GM21786 (cell line): ENCODE measurements around the gene GBX1.
A peak's percentile ranks its signal among the peaks of the same experiment; 100 is the strongest.

ENCODE experiments used
- ATAC-seq: cut with Tn5 transposase; IDR thresholded peaks from one replicate; pipeline ENCODE4 v1.9.1; 2021; ENCODE audit not compliant: unreplicated experiment

Gene GBX1

DNA sequence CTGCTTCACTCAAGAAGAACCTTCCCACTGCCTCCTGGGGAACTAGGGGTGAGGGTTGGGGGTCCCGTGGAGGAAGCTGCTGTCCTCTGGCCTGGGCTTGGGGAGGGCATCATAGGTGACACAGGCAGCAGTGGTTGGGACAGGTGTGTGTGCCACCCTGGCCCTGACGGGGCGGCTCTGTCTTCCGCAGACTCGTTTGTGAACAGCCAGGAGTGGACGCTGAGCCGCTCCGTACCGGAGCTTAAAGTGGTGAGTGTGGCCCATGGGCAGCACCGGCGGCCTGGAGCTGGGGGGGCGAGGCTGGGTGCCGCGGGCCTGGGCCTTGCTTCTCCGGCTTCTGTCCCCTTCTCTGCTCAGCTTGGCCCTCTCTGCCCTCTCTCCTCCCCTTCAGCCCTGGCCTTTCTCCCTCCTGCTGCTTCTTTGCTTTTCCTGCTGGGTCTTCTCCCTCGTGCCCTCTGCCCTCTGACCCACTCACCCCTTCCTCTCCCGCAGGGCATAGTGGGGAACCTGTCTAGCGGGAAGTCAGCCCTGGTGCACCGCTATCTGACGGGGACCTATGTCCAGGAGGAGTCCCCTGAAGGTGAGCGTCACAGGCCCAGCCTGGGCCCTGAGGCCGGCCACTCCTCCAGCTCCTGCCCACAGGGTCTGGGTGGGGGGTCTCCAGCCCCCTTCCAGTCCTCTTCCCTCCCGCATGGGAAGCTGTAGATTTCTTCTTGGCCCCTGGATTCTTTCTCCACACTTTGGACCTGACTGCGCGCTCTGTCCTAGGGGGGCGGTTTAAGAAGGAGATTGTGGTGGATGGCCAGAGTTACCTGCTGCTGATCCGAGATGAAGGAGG, 50.7 kb downstream of the GBX1 start:
- no peak for ATAC-seq

- ATAC-seq: no peak
Observed at GRCh38 chr7:151115836-151116418, 51.6 kb downstream of the GBX1 start.

DNA sequence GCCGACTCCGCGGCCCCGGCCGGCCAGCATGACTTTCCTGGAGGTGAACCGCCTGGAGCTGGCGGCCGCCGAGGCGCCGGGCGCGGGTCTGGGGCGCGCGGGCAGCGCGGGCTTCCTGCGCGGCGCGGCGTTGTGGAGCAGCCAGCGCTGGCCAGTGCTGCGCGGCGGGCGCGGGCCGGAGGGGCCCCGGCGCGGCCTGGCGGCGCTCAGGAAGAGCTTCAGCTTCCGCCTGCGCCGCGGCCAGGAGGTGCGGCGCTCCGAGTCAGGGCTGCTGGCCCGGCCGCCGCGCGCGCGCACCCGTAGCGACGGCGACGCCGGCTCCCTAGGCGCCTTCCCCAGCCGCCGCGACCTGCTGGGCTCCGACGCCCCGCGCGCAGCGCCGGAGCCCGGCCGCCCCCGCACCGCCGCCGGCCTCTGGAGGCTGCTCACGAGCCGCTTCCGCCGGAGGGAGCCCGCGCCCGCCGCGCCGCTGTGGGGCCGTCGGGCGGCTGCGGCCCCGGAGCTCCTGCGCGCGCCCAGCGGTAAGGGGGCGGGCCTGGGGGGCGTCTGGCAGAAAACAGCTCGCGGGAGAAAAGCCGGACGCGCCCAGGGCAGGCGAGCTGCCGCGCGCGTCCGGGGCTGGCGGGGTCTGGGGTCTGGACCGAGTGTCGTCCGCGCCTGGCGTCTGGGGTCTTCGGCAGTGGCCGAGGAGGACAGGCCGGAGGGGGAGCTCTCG, 52.2 kb downstream of the GBX1 start:
- ATAC-seq: no peak

GRCh38 chr7:151114151-151115090, 53.1 kb downstream of the GBX1 start:
- no peak for ATAC-seq

GRCh38 chr7:151113344-151114150, 53.9 kb downstream of the GBX1 start:
- ATAC-seq: no peak

DNA sequence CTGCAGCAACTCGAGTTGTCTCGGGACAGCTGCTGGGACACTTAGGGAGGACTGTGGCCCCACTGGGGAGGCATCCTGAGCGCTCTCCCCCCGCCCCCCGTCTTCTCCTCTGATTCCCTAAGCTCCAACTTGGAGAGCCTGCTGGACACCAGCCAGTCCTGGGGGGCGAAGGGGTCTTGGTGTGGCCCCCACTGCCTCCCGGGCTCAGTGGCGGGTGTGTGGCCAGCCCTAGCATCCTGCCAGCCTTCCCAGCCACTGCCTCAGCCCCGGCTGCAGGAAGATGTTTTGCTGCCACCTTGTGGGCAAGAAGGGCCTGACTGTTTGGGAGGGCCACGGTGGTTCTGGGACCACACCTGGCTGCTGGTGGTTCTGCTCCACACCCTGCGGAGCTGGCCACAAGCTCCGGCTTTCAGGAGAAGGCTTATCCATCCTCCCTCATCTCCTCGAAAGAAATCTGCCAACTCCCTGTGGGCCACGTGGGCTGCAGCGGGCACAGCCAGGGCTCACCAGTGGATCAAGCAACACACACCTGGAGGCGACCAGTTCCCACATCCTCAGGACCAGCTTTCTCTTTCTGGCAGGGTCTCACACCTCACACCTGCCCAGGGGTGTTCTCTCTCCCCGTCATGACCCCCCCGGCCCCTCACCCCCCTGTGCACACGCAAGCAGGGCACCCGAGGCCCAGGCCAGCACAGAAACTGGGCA, 56.4 kb downstream of the GBX1 start:
- ATAC-seq: peak; percentile 91

DNA sequence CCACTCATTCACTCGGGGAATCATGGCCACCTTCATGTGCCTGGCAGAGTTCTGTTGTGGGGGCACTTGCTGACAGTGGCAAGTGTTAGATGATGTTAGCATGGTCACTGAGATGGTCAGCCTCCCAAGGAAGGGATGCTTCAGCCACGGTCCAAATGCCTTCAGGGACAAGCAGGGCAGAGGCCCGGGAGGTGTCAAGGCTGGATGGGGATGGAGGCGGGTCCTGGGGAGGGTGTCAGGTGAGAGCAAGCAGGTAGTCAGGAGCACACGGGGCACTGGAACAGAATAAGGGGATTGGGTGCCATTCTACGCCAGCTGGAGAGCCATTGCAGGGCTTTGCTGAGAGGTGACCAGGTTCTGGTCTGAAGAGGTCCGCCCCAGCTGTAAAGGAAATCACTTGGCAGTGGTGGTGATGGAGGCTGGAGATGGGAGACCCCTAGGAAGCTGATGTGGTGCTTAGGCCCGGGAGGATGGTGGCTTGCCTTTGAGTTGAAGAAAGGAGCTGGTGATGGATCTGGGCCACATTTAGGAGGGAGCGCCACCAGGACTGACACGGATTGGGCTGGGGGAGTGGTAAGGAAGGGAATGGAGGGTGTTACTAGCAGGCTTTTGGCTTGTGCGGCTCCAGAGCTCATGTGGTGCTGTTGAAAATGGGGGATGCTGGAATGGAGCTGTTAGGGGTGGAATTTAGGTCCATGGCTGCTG, 57.1 kb downstream of the GBX1 start:
- no peak for ATAC-seq

- no peak for ATAC-seq
Observed at GRCh38 chr7:151109094-151110048, 58.1 kb downstream of the GBX1 start.

DNA sequence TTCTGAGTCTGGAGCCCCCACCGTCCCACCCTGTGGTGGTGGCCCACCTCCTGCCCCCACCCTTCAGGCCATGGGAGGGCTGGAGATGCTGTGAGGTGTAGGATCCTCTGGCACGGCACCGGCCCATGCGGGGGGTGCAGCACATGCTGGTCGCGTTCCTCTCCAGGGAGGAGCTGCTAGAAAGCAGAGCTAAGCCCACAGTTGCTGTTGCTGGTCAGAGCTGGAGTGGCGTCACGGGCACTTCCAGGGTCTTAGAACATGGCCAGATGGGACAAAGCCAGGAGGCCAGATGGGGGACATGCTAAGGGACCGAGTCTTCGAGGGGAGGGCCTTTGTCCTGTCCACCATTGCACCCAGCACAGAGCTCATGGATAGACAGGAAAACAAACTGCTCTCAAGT, 59.6 kb downstream of the GBX1 start:
- no peak for ATAC-seq

DNA sequence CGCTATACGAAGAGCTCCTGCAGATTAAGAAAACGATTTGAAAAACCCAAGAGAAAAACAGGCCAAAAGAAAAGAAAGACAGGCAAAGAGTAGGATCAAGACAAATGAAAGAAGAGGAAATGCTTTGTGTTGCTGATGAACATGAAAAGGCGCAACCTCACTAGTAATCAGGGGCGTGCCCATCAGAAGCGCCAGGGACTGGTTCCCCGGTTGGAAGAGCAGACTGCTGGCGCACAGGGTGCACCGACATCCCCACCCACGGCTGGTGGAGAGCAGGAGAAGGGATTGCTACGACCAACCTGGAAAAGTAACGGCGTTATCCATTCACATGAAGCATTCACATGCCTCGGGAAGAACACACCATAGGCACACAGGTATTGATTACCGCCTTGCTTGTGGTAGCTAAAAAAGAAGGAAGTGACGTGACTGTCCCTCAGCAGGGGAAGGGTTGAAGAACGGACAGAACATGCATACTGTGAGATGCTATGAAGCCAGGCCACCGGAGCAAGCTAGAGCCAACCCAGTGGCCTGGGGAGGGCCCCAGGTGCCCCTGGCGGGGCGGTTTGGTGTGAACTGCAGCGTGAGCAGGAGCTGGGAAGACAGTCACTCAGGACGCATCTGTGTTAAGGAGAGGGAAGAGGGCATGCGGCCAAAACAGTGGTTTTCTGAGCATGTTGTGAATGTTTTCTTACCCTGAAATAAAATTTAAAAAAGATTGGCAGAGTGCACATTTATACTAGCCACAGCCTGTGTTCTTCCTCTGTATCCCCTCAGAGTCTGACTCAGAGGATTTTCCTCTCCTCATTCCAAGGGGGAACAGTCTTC, 62.9 kb downstream of the GBX1 start:
- no peak for ATAC-seq

DNA sequence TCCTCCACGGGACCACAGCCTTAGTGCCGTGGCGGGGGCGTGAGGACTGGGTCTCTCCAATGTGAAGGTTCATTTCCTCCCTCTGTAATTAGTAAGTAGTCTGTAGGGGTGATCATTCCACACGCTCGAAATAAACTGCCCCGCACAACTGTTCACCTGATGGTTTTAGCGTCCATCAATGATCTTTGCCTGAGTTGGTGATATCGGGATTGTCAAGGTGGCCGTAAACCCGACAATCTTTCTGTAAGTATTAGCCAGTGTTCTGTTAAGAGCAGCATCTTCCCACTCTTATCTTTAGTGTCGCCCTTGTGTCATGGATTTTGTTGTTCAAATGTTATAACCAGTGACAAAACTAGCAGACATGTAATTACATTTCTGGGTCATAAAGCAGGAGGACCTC, 63.5 kb downstream of the GBX1 start:
- ATAC-seq: no peak

- no peak for ATAC-seq
Observed at GRCh38 chr7:151102991-151103390, 64.5 kb downstream of the GBX1 start.

DNA sequence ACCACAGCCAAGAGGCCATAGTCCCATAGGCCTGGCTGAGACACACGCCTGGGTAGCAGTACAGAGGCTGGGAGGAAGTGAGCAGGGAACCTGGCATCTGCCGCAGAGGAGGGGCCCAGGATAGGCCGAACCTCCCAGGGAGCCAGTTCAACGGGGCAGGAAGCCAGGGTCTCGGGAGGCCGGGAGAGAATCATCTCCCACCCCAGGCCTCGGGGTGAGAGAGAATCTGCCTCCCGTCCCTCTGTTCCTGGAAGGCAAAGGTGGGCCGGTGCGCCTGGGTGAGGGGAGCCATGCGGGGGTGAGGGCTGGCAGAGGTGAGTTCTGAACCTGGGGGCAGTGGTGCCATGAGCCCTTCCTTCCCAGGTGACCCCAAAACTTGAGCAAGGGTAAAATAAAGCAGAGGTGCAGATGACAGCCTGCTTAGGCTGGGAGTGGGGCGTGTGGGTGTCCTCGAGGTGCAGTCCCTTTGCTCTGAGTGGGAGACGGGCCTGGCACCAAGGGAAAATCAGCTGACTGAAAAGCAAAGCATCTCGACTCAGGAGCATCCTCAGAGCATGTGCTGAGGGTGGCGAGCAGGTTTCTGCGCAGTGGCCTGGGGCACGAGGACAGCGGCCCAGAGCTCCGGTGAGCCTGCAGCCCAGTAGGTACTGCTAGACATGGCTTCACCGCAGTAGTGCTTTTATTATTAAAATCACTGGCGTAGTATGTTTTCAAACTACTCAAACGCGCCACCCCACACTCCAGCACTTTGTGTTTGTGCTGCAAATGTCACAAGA, 65.7 kb downstream of the GBX1 start:
- no peak for ATAC-seq

GRCh38 chr7:151100921-151101320, 66.6 kb downstream of the GBX1 start:
- no peak for ATAC-seq

- ATAC-seq: no peak
Observed at GRCh38 chr7:151099486-151100211, 67.8 kb downstream of the GBX1 start.
